HepG2 (cell line): ENCODE results near the gene MAP1LC3A. TPM values are rescaled to one million over a fixed set of nuclear protein-coding genes. Genes with fewer than 3 reads are reported as not detected.

ENCODE experiments used
- ATF1 ChIP-seq: IDR thresholded peaks from 2 replicates; pipeline ENCODE4 v1.6.1; 2016; ENCODE audit warnings: mild to moderate bottlenecking, control low read depth
- ATF7 ChIP-seq, 2 experiments: fragments of 450-650 bp in 1 of 2; sonication (generic) in 1 of 2; formaldehyde crosslinking in 1 of 2; IDR thresholded peaks; 2 replicates each; pipeline versions ENCODE4 v1.4.0 to v1.6.1; 2016 to 2020; ENCODE audit warnings: antibody characterized with exemption in 1 of 2, mild to moderate bottlenecking in 1 of 2, missing genetic modification reagents in 1 of 2
- FOXK2 ChIP-seq: fragments of 450-650 bp; IDR thresholded peaks from 2 replicates; pipeline ENCODE4 v1.6.1; 2016
- FOXP4 ChIP-seq: sonication (generic); formaldehyde crosslinking; IDR thresholded peaks from 2 replicates; pipeline ENCODE4 v1.4.0; 2020; ENCODE audit warnings: missing genetic modification reagents
- IRF1 ChIP-seq: sonication (generic); formaldehyde crosslinking; IDR thresholded peaks from 2 replicates; pipeline ENCODE4 v1.4.0; 2020; ENCODE audit warnings: low read depth, mild to moderate bottlenecking, missing genetic modification reagents
- NBN ChIP-seq: fragments of 450-650 bp; conservative IDR thresholded peaks from 2 replicates; pipeline ENCODE4 v1.6.1; 2017
- NCOA1 ChIP-seq: sonication (generic); formaldehyde crosslinking; IDR thresholded peaks from 2 replicates; pipeline ENCODE4 v1.9.0; 2021; ENCODE audit warnings: missing genetic modification reagents
- NCOA5 ChIP-seq: sonication (generic); formaldehyde crosslinking; IDR thresholded peaks from 2 replicates; pipeline ENCODE4 v1.4.0; 2020; ENCODE audit warnings: missing genetic modification reagents
- NPAS2 ChIP-seq: sonication (generic); formaldehyde crosslinking; IDR thresholded peaks from 2 replicates; pipeline ENCODE4 v1.8.0; 2022; ENCODE audit warnings: mild to moderate bottlenecking, missing genetic modification reagents, borderline replicate concordance
- RCOR2 ChIP-seq: IDR thresholded peaks from 2 replicates; pipeline ENCODE4 v1.6.1; 2016; ENCODE audit warnings: missing biosample characterization, missing genetic modification reagents
- TBX2 ChIP-seq: sonication (generic); formaldehyde crosslinking; IDR thresholded peaks from 2 replicates; pipeline ENCODE4 v1.5.0; 2020; ENCODE audit warnings: missing genetic modification reagents, mild to moderate bottlenecking, borderline replicate concordance
- TCF7 ChIP-seq: sonication (generic); IDR thresholded peaks from 2 replicates; pipeline ENCODE4 v1.6.1; 2016; ENCODE audit warnings: antibody characterized with exemption, low read depth
- TRAFD1 ChIP-seq: sonication (generic); formaldehyde crosslinking; IDR thresholded peaks from 2 replicates; pipeline ENCODE4 v1.5.1; 2020; ENCODE audit warnings: missing genetic modification reagents, mild to moderate bottlenecking, borderline replicate concordance
- ZBTB39 ChIP-seq: sonication (generic); formaldehyde crosslinking; IDR thresholded peaks from 2 replicates; pipeline ENCODE4 v1.5.0; 2020; ENCODE audit warnings: missing genetic modification reagents
- ZBTB7A ChIP-seq: sonication (generic); formaldehyde crosslinking; IDR thresholded peaks from 2 replicates; pipeline ENCODE4 v1.8.0; 2022; ENCODE audit warnings: mild to moderate bottlenecking, missing genetic modification reagents
- ZC3H4 ChIP-seq: sonication (generic); formaldehyde crosslinking; IDR thresholded peaks from 2 replicates; pipeline ENCODE4 v1.4.0; 2020; ENCODE audit warnings: missing genetic modification reagents, borderline replicate concordance
- ZNF280B ChIP-seq: sonication (generic); formaldehyde crosslinking; IDR thresholded peaks from 2 replicates; pipeline ENCODE4 v1.5.0; 2020; ENCODE audit warnings: missing genetic modification reagents, mild to moderate bottlenecking, borderline replicate concordance
- ZNF331 ChIP-seq: sonication (generic); formaldehyde crosslinking; IDR thresholded peaks from 2 replicates; pipeline ENCODE4 v1.4.0; 2020; ENCODE audit warnings: missing genetic modification reagents
- ZNF629 ChIP-seq: sonication (generic); formaldehyde crosslinking; conservative IDR thresholded peaks from 2 replicates; pipeline ENCODE4 v1.5.0; 2020; ENCODE audit warnings: missing genetic modification reagents
- ZNF775 ChIP-seq: sonication (generic); formaldehyde crosslinking; IDR thresholded peaks from 2 replicates; pipeline ENCODE4 v1.4.0; 2020; ENCODE audit warnings: missing genetic modification reagents, mild to moderate bottlenecking, moderate library complexity, borderline replicate concordance
- polyA plus RNA-seq, 8 experiments: library from polyadenylated mRNA; depleted of rRNA in 3 of 8; stranded (reverse) in 7 of 8; unstranded in 1 of 8; fragments of >200 nt; fragmentation: Illumina TruSeq in 4 of 8; extraction: Trizol in 4 of 8; gene quantifications; 2 replicates each; pipeline versions ENCODE4 v1.2.1 to v1.2.3, GENCODE V29; 2011 to 2016; ENCODE audit warnings: low read depth in 4 of 8, missing spikeins in 1 of 8, mixed read lengths in 1 of 8; ENCODE audit not compliant: insufficient read depth in 1 of 8
- total RNA-seq, 5 experiments: library from RNA; depleted of rRNA; stranded (reverse); fragments of >200 nt; fragmentation: Illumina TruSeq; extraction: Trizol; gene quantifications; 2 replicates each; pipeline ENCODE4 v1.2.3, GENCODE V29; 2016; ENCODE audit warnings: low read depth in 1 of 5

MAP1LC3A gene
- total and polyA plus RNA-seq, 2 of the 13 experiments (the other 11 are each of a cell fraction or from before 2014, with no cell fraction given) = not detected

- TF ChIP-seq IRF1 (CRISPR knock-in tag) (peak; percentile 47; the same call in 1 of the 2 replicates), ZBTB39 (CRISPR knock-in tag) (peak; percentile 96), TRAFD1 (no peak), ZNF629 (CRISPR knock-in tag) (no peak), TCF7 (peak; percentile 77), ZNF775 (CRISPR knock-in tag) (no peak), FOXK2 (peak; percentile 94), RCOR2 (CRISPR knock-in tag) (peak; percentile 93), NCOA1 (CRISPR knock-in tag) (no peak), ATF7 (IDR thresholded peaks at IDR 0.05) (no peak), ATF7 (CRISPR knock-in tag; IDR thresholded peaks at IDR 0.05) (peak; percentile 93), NBN (no peak), ZNF280B (CRISPR knock-in tag) (no peak), TBX2 (peak; percentile 94), ZBTB7A (CRISPR knock-in tag) (peak; percentile 57; the same call in 1 of the 2 replicates), FOXP4 (CRISPR knock-in tag) (peak; percentile 96), NCOA5 (no peak), NPAS2 (CRISPR knock-in tag) (no peak), ZNF331 (CRISPR knock-in tag) (peak; percentile 58; the same call in 1 of the 2 replicates), ATF1 (CRISPR knock-in tag) (no peak), ZC3H4 (CRISPR knock-in tag) (peak; percentile 89; the same call in 1 of the 2 replicates)
Observed at GRCh38 chr20:34525709-34526416, 32.7 kb upstream of the MAP1LC3A start (continued).
